ENCODE data around the gene MAPKAPK3.
"Not testable (repeated sequence)": the region's sequence is repeated elsewhere in the genome, so short reads cannot be mapped to it uniquely, and the experiment has no call there.

The MAPKAPK3 gene

GRCh38 chr3:50657407-50657806 lies 40.5 kb downstream of the MAPKAPK3 start:
- Histone ChIP-seq H3K27me3 (ENCODE audit: control insufficient read depth, insufficient read depth, low read length) (no peaks in the 10 kb centered on the region), H3K4me3 (ENCODE audit: low read depth, low read length) (no peak overlapping the region), H3K4me1 (ENCODE audit: control insufficient read depth, insufficient read depth, low read length) (peaks cover 4% of the 10 kb centered on the region), H3K9ac (ENCODE audit: low read depth, low read length) (no peak overlapping the region), H3K36me3 (ENCODE audit: control insufficient read depth, insufficient read depth, low read length) (no peaks in the 10 kb centered on the region), H3K27ac (ENCODE audit: low read depth, low read length) (no peak overlapping the region), H3K9me3 (ENCODE audit: control insufficient read depth, insufficient read depth, low read length) (no peaks in the 10 kb centered on the region)

GRCh38 chr3:50657816-50658215 lies 40.9 kb downstream of the MAPKAPK3 start:
- H3K4me3 ChIP-seq (ENCODE audit: low read depth, low read length): no peak overlapping the region
- H3K9ac ChIP-seq (ENCODE audit: low read depth, low read length): no peak overlapping the region
- no peaks in the 10 kb centered on the region; the same call in 1 of the 2 replicates for H3K4me1 ChIP-seq (ENCODE audit: control insufficient read depth, insufficient read depth, low read length)

GRCh38 chr3:50658416-50658815 lies 41.5 kb downstream of the MAPKAPK3 start:
- Histone ChIP-seq H3K27me3 (ENCODE audit: control insufficient read depth, insufficient read depth, low read length) (no peaks in the 10 kb centered on the region), H3K4me3 (ENCODE audit: low read depth, low read length) (no peak overlapping the region), H3K36me3 (ENCODE audit: control insufficient read depth, insufficient read depth, low read length) (no peaks in the 10 kb centered on the region), H3K27ac (ENCODE audit: low read depth, low read length) (no peak overlapping the region), H3K9me3 (ENCODE audit: control insufficient read depth, insufficient read depth, low read length) (no peaks in the 10 kb centered on the region), H3K4me1 (ENCODE audit: control insufficient read depth, insufficient read depth, low read length) (no peaks in the 10 kb centered on the region), H3K9ac (ENCODE audit: low read depth, low read length) (no peak overlapping the region)

More at GRCh38 chr3:50657816-50658215, 40.9 kb downstream of the MAPKAPK3 start:
- Histone ChIP-seq H3K27ac (ENCODE audit: low read depth, low read length) (no peak overlapping the region), H3K27me3 (ENCODE audit: control insufficient read depth, insufficient read depth, low read length) (no peaks in the 10 kb centered on the region), H3K9me3 (ENCODE audit: control insufficient read depth, insufficient read depth, low read length) (no peaks in the 10 kb centered on the region), H3K36me3 (ENCODE audit: control insufficient read depth, insufficient read depth, low read length) (no peaks in the 10 kb centered on the region)

- H3K9me3 ChIP-seq (ENCODE audit: control insufficient read depth, insufficient read depth, low read length): no peaks in the 10 kb centered on the region
- H3K27ac ChIP-seq (ENCODE audit: low read depth, low read length): no peak overlapping the region
- no peak overlapping the region for H3K4me3 ChIP-seq (ENCODE audit: low read depth, low read length)
- H3K27me3 ChIP-seq (ENCODE audit: control insufficient read depth, insufficient read depth, low read length): no peaks in the 10 kb centered on the region
- H3K36me3 ChIP-seq (ENCODE audit: control insufficient read depth, insufficient read depth, low read length): no peaks in the 10 kb centered on the region
- H3K9ac ChIP-seq (ENCODE audit: low read depth, low read length): no peak overlapping the region
- H3K4me1 ChIP-seq (ENCODE audit: control insufficient read depth, insufficient read depth, low read length): no peaks in the 10 kb centered on the region
Observed at GRCh38 chr3:50658831-50659230, 41.9 kb downstream of the MAPKAPK3 start.

GRCh38 chr3:50660386-50660785 lies 43.4 kb downstream of the MAPKAPK3 start:
- no peak overlapping the region for H3K9ac ChIP-seq (ENCODE audit: low read depth, low read length)
- H3K4me1 ChIP-seq (ENCODE audit: control insufficient read depth, insufficient read depth, low read length): no peaks in the 10 kb centered on the region
- H3K36me3 ChIP-seq (ENCODE audit: control insufficient read depth, insufficient read depth, low read length): no peaks in the 10 kb centered on the region
- H3K4me3 ChIP-seq (ENCODE audit: low read depth, low read length): no peak overlapping the region
- H3K9me3 ChIP-seq (ENCODE audit: control insufficient read depth, insufficient read depth, low read length): no peaks in the 10 kb centered on the region
- H3K27ac ChIP-seq (ENCODE audit: low read depth, low read length): no peak overlapping the region
- no peaks in the 10 kb centered on the region for H3K27me3 ChIP-seq (ENCODE audit: control insufficient read depth, insufficient read depth, low read length)

- H3K9ac ChIP-seq (ENCODE audit: low read depth, low read length): no peak overlapping the region
- H3K4me3 ChIP-seq (ENCODE audit: low read depth, low read length): no peak overlapping the region
- no peaks in the 10 kb centered on the region for H3K27me3 ChIP-seq (ENCODE audit: control insufficient read depth, insufficient read depth, low read length)
- no peaks in the 10 kb centered on the region for H3K36me3 ChIP-seq (ENCODE audit: control insufficient read depth, insufficient read depth, low read length)
- no peak overlapping the region for H3K27ac ChIP-seq (ENCODE audit: low read depth, low read length)
- H3K9me3 ChIP-seq (ENCODE audit: control insufficient read depth, insufficient read depth, low read length): no peaks in the 10 kb centered on the region
- no peaks in the 10 kb centered on the region for H3K4me1 ChIP-seq (ENCODE audit: control insufficient read depth, insufficient read depth, low read length)
Observed at GRCh38 chr3:50661321-50661837, 44.4 kb downstream of the MAPKAPK3 start.

GRCh38 chr3:50662408-50662807 lies 45.5 kb downstream of the MAPKAPK3 start:
- Histone ChIP-seq H3K4me3 (ENCODE audit: low read depth, low read length) (no peak overlapping the region), H3K9ac (ENCODE audit: low read depth, low read length) (no peak overlapping the region), H3K27ac (ENCODE audit: low read depth, low read length) (no peak overlapping the region), H3K36me3 (ENCODE audit: control insufficient read depth, insufficient read depth, low read length) (no peaks in the 10 kb centered on the region), H3K9me3 (ENCODE audit: control insufficient read depth, insufficient read depth, low read length) (no peaks in the 10 kb centered on the region), H3K4me1 (ENCODE audit: control insufficient read depth, insufficient read depth, low read length) (peaks cover 4% of the 10 kb centered on the region), H3K27me3 (ENCODE audit: control insufficient read depth, insufficient read depth, low read length) (no peaks in the 10 kb centered on the region)

- Histone ChIP-seq H3K9ac (ENCODE audit: low read depth, low read length) (no peak overlapping the region), H3K27ac (ENCODE audit: low read depth, low read length) (no peak overlapping the region), H3K4me3 (ENCODE audit: low read depth, low read length) (no peak overlapping the region), H3K4me1 (ENCODE audit: control insufficient read depth, insufficient read depth, low read length) (peaks cover 4% of the 10 kb centered on the region), H3K9me3 (ENCODE audit: control insufficient read depth, insufficient read depth, low read length) (no peaks in the 10 kb centered on the region), H3K27me3 (ENCODE audit: control insufficient read depth, insufficient read depth, low read length) (no peaks in the 10 kb centered on the region), H3K36me3 (ENCODE audit: control insufficient read depth, insufficient read depth, low read length) (no peaks in the 10 kb centered on the region)
Observed at GRCh38 chr3:50665081-50665840, 48.3 kb downstream of the MAPKAPK3 start.

GRCh38 chr3:50665841-50666115 lies 48.8 kb downstream of the MAPKAPK3 start:
- H3K4me3 ChIP-seq (ENCODE audit: low read depth, low read length); H3K27ac ChIP-seq (ENCODE audit: low read depth, low read length); H3K9me3 ChIP-seq (ENCODE audit: control insufficient read depth, insufficient read depth, low read length); H3K9ac ChIP-seq (ENCODE audit: low read depth, low read length); H3K4me1 ChIP-seq (ENCODE audit: control insufficient read depth, insufficient read depth, low read length); H3K36me3 ChIP-seq (ENCODE audit: control insufficient read depth, insufficient read depth, low read length); H3K27me3 ChIP-seq (ENCODE audit: control insufficient read depth, insufficient read depth, low read length): not testable (repeated sequence)

GRCh38 chr3:50666837-50667236 lies 49.9 kb downstream of the MAPKAPK3 start:
- Histone ChIP-seq H3K4me3 (ENCODE audit: low read depth, low read length) (no peak overlapping the region), H3K27ac (ENCODE audit: low read depth, low read length) (no peak overlapping the region), H3K36me3 (ENCODE audit: control insufficient read depth, insufficient read depth, low read length) (no peaks in the 10 kb centered on the region)

GRCh38 chr3:50671331-50671730 lies 54.4 kb downstream of the MAPKAPK3 start:
- Histone ChIP-seq H3K27me3 (ENCODE audit: control insufficient read depth, insufficient read depth, low read length) (peaks cover 21% of the 10 kb centered on the region), H3K9me3 (ENCODE audit: control insufficient read depth, insufficient read depth, low read length) (no peaks in the 10 kb centered on the region), H3K4me1 (ENCODE audit: control insufficient read depth, insufficient read depth, low read length) (peaks cover 9% of the 10 kb centered on the region)

More at GRCh38 chr3:50666837-50667236, 49.9 kb downstream of the MAPKAPK3 start:
- peaks cover 4% of the 10 kb centered on the region for H3K4me1 ChIP-seq (ENCODE audit: control insufficient read depth, insufficient read depth, low read length)
- no peak overlapping the region for H3K9ac ChIP-seq (ENCODE audit: low read depth, low read length)
- H3K9me3 ChIP-seq (ENCODE audit: control insufficient read depth, insufficient read depth, low read length): no peaks in the 10 kb centered on the region
- H3K27me3 ChIP-seq (ENCODE audit: control insufficient read depth, insufficient read depth, low read length): no peaks in the 10 kb centered on the region

More at GRCh38 chr3:50671331-50671730, 54.4 kb downstream of the MAPKAPK3 start:
- H3K9ac ChIP-seq (ENCODE audit: low read depth, low read length): no peak overlapping the region
- no peak overlapping the region for H3K27ac ChIP-seq (ENCODE audit: low read depth, low read length)
- H3K4me3 ChIP-seq (ENCODE audit: low read depth, low read length): no peak overlapping the region
- no peaks in the 10 kb centered on the region for H3K36me3 ChIP-seq (ENCODE audit: control insufficient read depth, insufficient read depth, low read length)

Measured in HUES48 (cell line).